ENCODE data around the gene TRPC4AP. TPM values are rescaled to one million over a fixed set of nuclear protein-coding genes. Genes with fewer than 3 reads are reported as not detected.

TRPC4AP gene
- total and polyA plus RNA-seq, 2 of the 8 experiments (the other 6 are each of a cell fraction or from before 2014, with no cell fraction given), result 73.1 to 74.8 TPM

GRCh38 chr20:34964486-34964885 lies 128.1 kb downstream of the TRPC4AP start:
- Histone ChIP-seq H3K14ac (ENCODE audit: insufficient read length) (no peak overlapping the region), H3K27me3 (replicated peaks in 1 of 4; ENCODE audit: control insufficient read depth in 3 of 4, extremely low read depth in 1 of 4, insufficient read depth in 3 of 4, low read length in 3 of 4) (no peaks in the 10 kb centered on the region), H3K56ac (replicated peaks; ENCODE audit: insufficient read length, low read depth, low read length) (no peak overlapping the region), H3K23ac (ENCODE audit: insufficient read length) (no peak overlapping the region), H3K4me1 (replicated peaks in 1 of 4; ENCODE audit: control insufficient read depth in 3 of 4, insufficient read depth in 4 of 4, low read length in 3 of 4) (no peaks in the 10 kb centered on the region; a peak in 2 of 7 replicates), H2BK20ac (ENCODE audit: low read length) (no peak overlapping the region), H2BK120ac (replicated peaks; ENCODE audit: low read depth, low read length) (no peak overlapping the region), H3K27ac (ENCODE audit: low read depth, low read length) (no peak overlapping the region), H3K9me3 (ENCODE audit: insufficient read depth in 2 of 2, low read depth in 1 of 2, low read length in 1 of 2) (no peaks in the 10 kb centered on the region), H4K91ac (replicated peaks; ENCODE audit: insufficient read length, low read length) (no peak overlapping the region), H3K79me1 (ENCODE audit: low read depth, low read length) (no peaks in the 10 kb centered on the region), H3K23me2 (ENCODE audit: low read depth, low read length) (no peaks in the 10 kb centered on the region), H4K20me1 (replicated peaks in 1 of 2; ENCODE audit: control insufficient read depth in 1 of 2, insufficient read depth in 2 of 2, low read length in 2 of 2) (no peaks in the 10 kb centered on the region), H2AK5ac (ENCODE audit: low read depth, low read length) (no peak overlapping the region), H4K5ac (ENCODE audit: insufficient read length, low read depth, low read length) (no peak overlapping the region), H2BK12ac (ENCODE audit: low read depth, low read length) (no peak overlapping the region), H3K79me2 (ENCODE audit: control insufficient read depth in 1 of 2, insufficient read depth in 2 of 2, low read length in 2 of 2) (no peaks in the 10 kb centered on the region), H4K8ac (ENCODE audit: extremely low read depth, insufficient read depth, low read length) (no peak overlapping the region), H3K4ac (replicated peaks; ENCODE audit: insufficient read length, low read depth, low read length) (no peak overlapping the region), H3K4me2 (ENCODE audit: insufficient read depth in 1 of 2, low read depth in 2 of 2, low read length in 2 of 2) (no peak overlapping the region), H2BK15ac (ENCODE audit: low read length) (no peak overlapping the region), H2AFZ (ENCODE audit: low read length) (no peak overlapping the region), H2BK5ac (ENCODE audit: low read depth, low read length) (no peak overlapping the region), H3K9ac (replicated peaks in 1 of 4; ENCODE audit: extremely low read depth in 1 of 4, low read depth in 3 of 4, low read length in 3 of 4) (no peak overlapping the region; a peak in 1 of 7 replicates), H3K36me3 (ENCODE audit: control insufficient read depth in 2 of 4, insufficient read depth in 4 of 4, low read length in 3 of 4) (no peaks in the 10 kb centered on the region), H3K4me3 (ENCODE audit: extremely low read depth in 1 of 4, insufficient read depth in 2 of 4, low read depth in 3 of 4, low read length in 4 of 4) (no peak overlapping the region), H3K18ac (ENCODE audit: extremely low read depth, low read length) (no peak overlapping the region)
- FAIRE-seq (no peak), DNase-seq (ENCODE audit: low read depth in 1 of 2, low spot score in 2 of 2) (no peak)
- no peak for TF ChIP-seq POLR2A (IDR thresholded peaks at IDR 0.05; ENCODE audit: control extremely low read depth in 1 of 2, low read depth in 2 of 2, low read length in 2 of 2)
- TF ChIP-seq RNF2 (IDR thresholded peaks at IDR 0.05; ENCODE audit: borderline replicate concordance, low read depth, low read length, missing control alignments, poor library complexity, severe bottlenecking), result no peak
- TF ChIP-seq ATF3 (IDR thresholded peaks at IDR 0.05; ENCODE audit: insufficient read depth, low read depth, low read length), result no peak
- TF ChIP-seq JUN (IDR thresholded peaks at IDR 0.05; ENCODE audit: low read depth, low read length), result no peak
- no peak for TF ChIP-seq RAD21 (IDR thresholded peaks at IDR 0.05 in 1 of 2, conservative IDR thresholded peaks at IDR 0.05 in 1 of 2; ENCODE audit: low read depth in 2 of 2, low read length in 2 of 2)
- TF ChIP-seq EGR1 (IDR thresholded peaks at IDR 0.05; ENCODE audit: borderline replicate concordance, low read depth, low read length), result no peak
- no peak for TF ChIP-seq MAFK (IDR thresholded peaks at IDR 0.05; ENCODE audit: low read depth, low read length)
- no peak for TF ChIP-seq SUZ12 (IDR thresholded peaks at IDR 0.05; ENCODE audit: low read length)
- TF ChIP-seq RXRA (IDR thresholded peaks at IDR 0.05; ENCODE audit: insufficient read depth, low read depth, low read length), result no peak
- TF ChIP-seq HDAC2 (IDR thresholded peaks at IDR 0.05; ENCODE audit: borderline replicate concordance in 1 of 2, low read depth in 2 of 2, low read length in 2 of 2), result no peak
- TF ChIP-seq BCL11A (IDR thresholded peaks at IDR 0.05; ENCODE audit: low read depth in 2 of 2, low read length in 2 of 2), result no peak
- no peak for TF ChIP-seq SRF (IDR thresholded peaks at IDR 0.05; ENCODE audit: low read depth, low read length)
- no peak for TF ChIP-seq CREB1 (IDR thresholded peaks at IDR 0.05)
- no peak for TF ChIP-seq CEBPB (IDR thresholded peaks at IDR 0.05; ENCODE audit: low read depth, low read length)
- ChIA-PET CTCF (ENCODE audit: partially characterized antibody) (interaction anchor here (1.3 kb wide), 1 partner anchor 90 kb away, joined by 3 read pairs; no protein-coding TSS in a partner anchor), POLR2A (ENCODE audit: partially characterized antibody) (no interaction called here)
- 95% methylated on average over 5 of the region's 5 CpGs; no CpG with 5 or more reads in 1 of the 2 experiments for WGBS, 2 experiments (ENCODE audit: extremely low coverage in 1 of 2, insufficient coverage in 1 of 2, insufficient read length in 1 of 2, insufficient replicate concordance in 2 of 2, low coverage in 1 of 2, low lambda C conversion rate in 2 of 2, missing lambda C conversion rate in 1 of 2)

Measured in H1 (cell line).